GM19238 (cell line): ENCODE measurements around the gene DDHD1.
"Not testable (repeated sequence)": the region's sequence is repeated elsewhere in the genome, so short reads cannot be mapped to it uniquely, and the experiment has no call there.

ENCODE experiments used
- DNase-seq: peaks from one replicate; pipeline ENCODE4 v3.0.0; 2011; ENCODE audit warnings: low spot score; ENCODE audit not compliant: insufficient read length

DDHD1 gene

GRCh38 chr14:53152184-53152886 is 788 bp downstream of the DDHD1 start:
- peak; percentile 52 for DNase-seq

- DNase-seq, result peak; percentile 16
These were observed 1.5 kb downstream of the DDHD1 start for GRCh38 chr14:53151523-53152183.

GRCh38 chr14:53149668-53150316 is 3.3 kb downstream of the DDHD1 start:
- no peak for DNase-seq

GRCh38 chr14:53148671-53149070 is 4.5 kb downstream of the DDHD1 start:
- no peak for DNase-seq

GRCh38 chr14:53147893-53148292 is 5.2 kb downstream of the DDHD1 start:
- DNase-seq, result no peak

GRCh38 chr14:53147208-53147607 is 5.9 kb downstream of the DDHD1 start:
- DNase-seq, result no peak

- no peak for DNase-seq
These were observed 6.4 kb downstream of the DDHD1 start for GRCh38 chr14:53146739-53147138.

- DNase-seq, result peak; percentile 18
These were observed 8.9 kb downstream of the DDHD1 start for GRCh38 chr14:53144244-53144643.

- no peak for DNase-seq
These were observed 12.5 kb downstream of the DDHD1 start for GRCh38 chr14:53140585-53140984.

- no peak for DNase-seq
These were observed 15.4 kb downstream of the DDHD1 start for GRCh38 chr14:53137568-53138203.

- not testable (repeated sequence) for DNase-seq
These were observed 22.6 kb downstream of the DDHD1 start for GRCh38 chr14:53130491-53130890.

GRCh38 chr14:53128303-53129028 is 24.7 kb downstream of the DDHD1 start:
- no peak for DNase-seq

GRCh38 chr14:53127832-53128231 is 25.3 kb downstream of the DDHD1 start:
- DNase-seq, result no peak

GRCh38 chr14:53127151-53127550 is 26.0 kb downstream of the DDHD1 start:
- DNase-seq, result no peak

GRCh38 chr14:53126731-53127130 is 26.4 kb downstream of the DDHD1 start:
- DNase-seq, result no peak

GRCh38 chr14:53124786-53125185 is 28.3 kb downstream of the DDHD1 start:
- DNase-seq, result no peak

- DNase-seq, result not testable (repeated sequence)
These were observed 31.7 kb downstream of the DDHD1 start for GRCh38 chr14:53121419-53121818.

GRCh38 chr14:53117479-53117878 is 35.6 kb downstream of the DDHD1 start:
- not testable (repeated sequence) for DNase-seq

GRCh38 chr14:53113989-53114388 is 39.1 kb downstream of the DDHD1 start:
- no peak for DNase-seq

- DNase-seq, result no peak
These were observed 43.0 kb downstream of the DDHD1 start for GRCh38 chr14:53110096-53110495.
